GM12864 (cell line): ENCODE results near the gene C10orf90.

Source experiments
- DNase-seq: peaks from one replicate; pipeline ENCODE4 v3.0.0-alpha.2; 2011; ENCODE audit warnings: low read depth
- H3K4me3 ChIP-seq: 2 replicates; pipeline ENCODE4 v1.5.1; 2011; ENCODE audit warnings: mild to moderate bottlenecking, low read depth, low read length, control low read depth
- CTCF ChIP-seq: IDR thresholded peaks from 2 replicates; pipeline ENCODE4 v1.5.1; 2011; ENCODE audit warnings: low read depth, mild to moderate bottlenecking, moderate library complexity, low read length, control low read depth, inconsistent platforms; ENCODE audit errors: missing control alignments

The C10orf90 gene

GRCh38 chr10:126432507-126432906 is 238.0 kb downstream of the C10orf90 start:
- no peak overlapping the region for H3K4me3 ChIP-seq
- DNase-seq, result no peak
- no peak for TF ChIP-seq CTCF

DNA sequence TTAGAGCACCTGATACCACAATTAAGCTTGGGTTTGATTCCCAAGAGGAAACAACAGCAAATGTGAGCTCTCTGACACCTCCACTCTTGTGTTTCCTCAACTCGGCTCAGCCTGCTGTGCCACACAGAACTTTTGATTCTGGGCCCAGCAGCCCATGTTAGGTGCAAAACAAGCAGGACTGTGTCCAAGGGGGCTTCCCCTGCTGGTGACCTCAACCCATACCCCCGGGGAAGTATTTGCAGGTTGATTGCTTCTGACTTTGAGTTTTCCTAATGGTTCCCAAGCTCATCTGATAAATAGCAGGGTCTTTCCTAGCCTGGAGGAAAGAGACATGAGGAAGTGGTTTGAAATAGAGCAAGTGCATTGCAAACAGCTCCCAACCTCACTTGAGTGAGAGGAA is 238.7 kb downstream of the C10orf90 start:
- H3K4me3 ChIP-seq, result no peak overlapping the region
- DNase-seq, result no peak
- TF ChIP-seq CTCF, result no peak

DNA sequence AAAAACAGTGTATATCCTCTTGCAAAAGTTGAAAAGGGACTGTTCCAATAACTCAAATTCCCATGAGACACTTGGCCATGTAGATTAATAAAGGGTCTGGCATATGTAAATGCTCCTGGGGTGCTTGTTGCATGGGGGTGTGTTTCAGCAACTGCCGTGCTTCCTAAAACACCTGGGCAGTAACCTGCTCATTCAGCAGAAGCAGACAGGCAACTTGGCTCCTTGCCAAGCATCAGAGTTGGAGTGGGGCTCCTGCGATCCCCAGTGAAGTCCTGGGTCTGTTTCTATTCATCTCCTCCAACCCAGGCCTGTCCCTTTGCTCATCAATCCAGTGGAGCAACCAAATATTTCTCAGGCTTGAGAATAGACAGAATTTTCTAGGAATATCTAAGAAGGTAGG is 240.0 kb downstream of the C10orf90 start:
- DNase-seq, result no peak
- no peak for TF ChIP-seq CTCF
- H3K4me3 ChIP-seq, result no peak overlapping the region

DNA sequence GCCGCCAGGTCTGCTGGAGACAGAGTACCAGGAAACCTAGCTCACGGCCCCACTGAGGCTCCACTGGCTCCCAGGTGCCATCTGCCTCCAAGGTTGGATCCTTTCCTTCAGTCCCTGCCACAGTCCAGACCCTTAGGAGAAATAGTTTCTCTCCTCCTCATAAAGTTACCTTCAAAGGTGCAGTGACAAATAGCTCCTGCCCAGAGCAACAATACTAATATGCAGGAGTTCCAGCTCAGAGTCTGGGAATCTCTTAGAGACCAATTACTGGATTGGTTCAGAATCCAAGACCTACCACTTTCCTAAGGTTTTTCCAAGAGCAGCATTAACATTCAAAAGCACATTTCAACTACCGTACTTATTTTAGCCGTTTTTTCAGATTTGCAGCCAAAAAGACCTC is 241.2 kb downstream of the C10orf90 start:
- no peak overlapping the region for H3K4me3 ChIP-seq
- no peak for DNase-seq
- no peak for TF ChIP-seq CTCF

- H3K4me3 ChIP-seq, result no peak overlapping the region
- DNase-seq, result no peak
- TF ChIP-seq CTCF, result no peak
Observed at GRCh38 chr10:126425489-126426065, 244.9 kb downstream of the C10orf90 start.

GRCh38 chr10:126425032-126425431 is 245.5 kb downstream of the C10orf90 start:
- no peak overlapping the region for H3K4me3 ChIP-seq
- TF ChIP-seq CTCF, result no peak
- no peak for DNase-seq

GRCh38 chr10:126423732-126424491 is 246.6 kb downstream of the C10orf90 start:
- DNase-seq, result no peak
- no peak overlapping the region for H3K4me3 ChIP-seq
- TF ChIP-seq CTCF, result no peak
